Nephron progenitor cell (in vitro differentiated cells): ENCODE results near the gene SCG3.
A peak's percentile ranks its signal among the peaks of the same experiment; 100 is the strongest.
"Not testable (repeated sequence)": the region's sequence is repeated elsewhere in the genome, so short reads cannot be mapped to it uniquely, and the experiment has no call there.

Experiments used
- DNase-seq: peaks from one replicate; pipeline ENCODE4 v3.0.0; 2021
- H3K27ac Mint-ChIP-seq: 2 replicates; pipeline ENCODE4 v1.8.0; 2021; ENCODE audit warnings: mild to moderate bottlenecking, moderate library complexity, mixed read lengths
- H3K27me3 Mint-ChIP-seq: 2 replicates; pipeline ENCODE4 v1.8.0; 2021; ENCODE audit warnings: mild to moderate bottlenecking, low read depth, mixed read lengths; ENCODE audit not compliant: poor library complexity
- H3K36me3 Mint-ChIP-seq: 2 replicates; pipeline ENCODE4 v1.8.0; 2021; ENCODE audit warnings: low read depth, mixed read lengths
- H3K4me1 Mint-ChIP-seq: 2 replicates; pipeline ENCODE4 v1.8.0; 2021; ENCODE audit warnings: mixed read lengths
- H3K4me3 Mint-ChIP-seq: 2 replicates; pipeline ENCODE4 v1.8.0; 2021; ENCODE audit warnings: mild to moderate bottlenecking, moderate library complexity, mixed read lengths
- H3K9me3 Mint-ChIP-seq: 2 replicates; pipeline ENCODE4 v1.8.0; 2021; ENCODE audit warnings: mild to moderate bottlenecking, moderate library complexity, mixed read lengths
- TF ChIP-seq, protein P1 (sequence below): fragments of 200-600 bp; sonication (generic); IDR thresholded peaks from 2 replicates; pipeline ENCODE4 v1.5.0; 2021; ENCODE audit warnings: antibody characterized with exemption

SCG3 gene

DNA sequence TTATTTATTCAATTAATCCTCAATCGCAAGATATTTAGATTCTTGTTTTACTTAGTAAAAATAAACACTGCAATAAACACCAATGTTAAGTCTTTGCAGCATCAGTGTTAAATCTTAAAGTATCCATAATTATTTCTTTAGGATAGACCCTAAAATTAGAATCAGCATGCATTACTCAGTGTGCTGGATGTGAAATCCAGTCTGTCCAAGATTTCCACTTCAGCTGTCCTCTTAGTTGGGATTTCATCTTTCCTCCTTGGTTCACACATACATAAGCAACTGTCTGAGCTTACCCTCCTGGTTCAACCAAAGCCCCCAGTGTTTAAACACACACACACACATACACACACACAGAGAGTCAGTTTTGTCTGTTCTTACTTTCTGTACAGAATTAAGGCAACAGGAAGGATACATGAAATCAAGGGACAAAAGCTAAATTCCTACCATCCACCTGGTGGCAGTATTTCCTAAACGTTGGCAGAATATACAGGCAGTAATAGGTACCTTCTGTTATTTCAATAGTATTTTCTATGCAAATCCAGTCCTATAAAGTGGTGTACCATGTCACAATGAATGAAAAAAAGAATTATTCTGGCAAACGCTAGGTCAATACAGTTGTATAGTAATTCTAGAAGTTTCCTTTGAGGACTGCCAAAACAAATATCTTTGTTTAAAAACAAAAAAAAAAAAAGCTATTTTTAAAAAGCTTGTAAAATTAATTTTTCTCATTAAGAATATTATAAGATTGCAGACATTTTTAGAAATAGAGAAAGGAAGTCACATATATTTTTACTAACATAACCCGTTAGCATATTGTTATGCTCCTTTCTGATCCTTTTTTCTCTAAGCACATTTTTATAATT lies 31.4 kb upstream of the SCG3 start:
- no peaks in the 10 kb centered on the region for H3K4me1 Mint-ChIP-seq
- no peaks in the 10 kb centered on the region for H3K36me3 Mint-ChIP-seq
- no peaks in the 10 kb centered on the region for H3K9me3 Mint-ChIP-seq
- DNase-seq, result peak; percentile 18
- TF ChIP-seq, protein P1, sequence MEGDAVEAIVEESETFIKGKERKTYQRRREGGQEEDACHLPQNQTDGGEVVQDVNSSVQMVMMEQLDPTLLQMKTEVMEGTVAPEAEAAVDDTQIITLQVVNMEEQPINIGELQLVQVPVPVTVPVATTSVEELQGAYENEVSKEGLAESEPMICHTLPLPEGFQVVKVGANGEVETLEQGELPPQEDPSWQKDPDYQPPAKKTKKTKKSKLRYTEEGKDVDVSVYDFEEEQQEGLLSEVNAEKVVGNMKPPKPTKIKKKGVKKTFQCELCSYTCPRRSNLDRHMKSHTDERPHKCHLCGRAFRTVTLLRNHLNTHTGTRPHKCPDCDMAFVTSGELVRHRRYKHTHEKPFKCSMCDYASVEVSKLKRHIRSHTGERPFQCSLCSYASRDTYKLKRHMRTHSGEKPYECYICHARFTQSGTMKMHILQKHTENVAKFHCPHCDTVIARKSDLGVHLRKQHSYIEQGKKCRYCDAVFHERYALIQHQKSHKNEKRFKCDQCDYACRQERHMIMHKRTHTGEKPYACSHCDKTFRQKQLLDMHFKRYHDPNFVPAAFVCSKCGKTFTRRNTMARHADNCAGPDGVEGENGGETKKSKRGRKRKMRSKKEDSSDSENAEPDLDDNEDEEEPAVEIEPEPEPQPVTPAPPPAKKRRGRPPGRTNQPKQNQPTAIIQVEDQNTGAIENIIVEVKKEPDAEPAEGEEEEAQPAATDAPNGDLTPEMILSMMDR, result peak; percentile 76
- H3K27me3 Mint-ChIP-seq, result peaks cover 9% of the 10 kb centered on the region
- no peak overlapping the region for H3K27ac Mint-ChIP-seq
- H3K4me3 Mint-ChIP-seq, result no peak overlapping the region

DNA sequence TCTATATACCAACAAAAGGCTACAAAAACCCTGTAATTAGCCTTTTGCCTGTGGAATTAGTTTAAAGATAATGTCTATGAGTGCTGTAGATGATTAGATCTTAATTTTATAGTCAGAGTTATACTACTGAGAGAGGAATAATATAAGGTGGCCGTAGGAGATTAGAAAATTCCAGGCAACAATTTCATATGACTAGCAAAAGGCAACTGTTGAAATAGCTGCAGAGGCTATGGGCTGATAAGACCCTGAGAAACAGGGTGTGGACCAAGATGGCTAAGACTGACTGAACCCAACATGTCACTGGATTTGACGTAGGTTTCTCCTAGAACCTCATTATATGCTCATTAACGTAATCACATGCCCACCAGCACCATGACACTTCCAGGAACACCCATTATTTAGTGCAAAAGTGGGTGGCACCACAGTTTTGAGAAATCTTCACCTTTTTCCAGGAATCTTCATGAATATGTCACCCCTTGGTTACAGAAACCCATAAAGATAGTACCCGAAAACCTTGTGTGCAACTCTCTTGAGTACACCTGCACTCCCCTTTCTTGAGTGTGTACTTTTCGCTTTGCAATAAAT lies 29.1 kb upstream of the SCG3 start:
- DNase-seq, result no peak
- Mint-ChIP-seq H3K27me3 (peaks cover 11% of the 10 kb centered on the region), H3K27ac (no peak overlapping the region), H3K4me3 (no peak overlapping the region), H3K36me3 (no peaks in the 10 kb centered on the region), H3K9me3 (no peaks in the 10 kb centered on the region), H3K4me1 (no peaks in the 10 kb centered on the region)
- TF ChIP-seq, protein P1, result no peak

DNA sequence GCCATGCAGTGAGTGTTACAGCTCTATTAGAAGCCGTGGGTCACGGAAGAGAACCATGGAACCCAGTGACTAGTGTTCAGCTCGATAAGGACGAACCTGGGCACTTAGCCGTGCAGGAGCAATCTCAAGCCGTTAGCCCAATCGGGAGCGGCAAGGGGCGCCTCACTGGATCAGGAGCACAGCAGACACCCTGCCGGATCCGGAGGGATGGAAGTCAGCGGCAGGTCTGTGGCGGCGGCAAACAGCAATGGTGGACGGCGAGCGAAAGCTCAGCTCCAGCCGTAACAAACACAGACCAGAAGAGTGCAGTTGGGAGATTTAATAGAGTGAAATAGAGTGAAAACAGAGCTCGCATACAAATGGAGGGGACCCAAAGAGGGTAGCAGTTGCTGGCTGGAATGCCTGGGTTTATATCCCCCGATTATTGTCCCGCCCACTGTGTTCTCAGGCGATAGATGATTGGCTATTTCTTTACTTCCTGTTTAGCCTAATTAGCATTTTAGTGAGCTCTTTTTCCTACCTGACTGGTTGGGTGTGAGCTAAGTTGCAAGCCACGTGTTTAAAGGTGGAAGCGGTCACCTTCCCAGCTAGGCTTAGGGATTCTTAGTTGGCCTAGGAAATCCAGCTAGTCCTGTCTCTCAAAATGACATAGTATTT lies 25.8 kb upstream of the SCG3 start:
- H3K4me3 Mint-ChIP-seq, H3K9me3 Mint-ChIP-seq, DNase-seq, H3K27me3 Mint-ChIP-seq, H3K4me1 Mint-ChIP-seq, H3K27ac Mint-ChIP-seq, H3K36me3 Mint-ChIP-seq: not testable (repeated sequence)

DNA sequence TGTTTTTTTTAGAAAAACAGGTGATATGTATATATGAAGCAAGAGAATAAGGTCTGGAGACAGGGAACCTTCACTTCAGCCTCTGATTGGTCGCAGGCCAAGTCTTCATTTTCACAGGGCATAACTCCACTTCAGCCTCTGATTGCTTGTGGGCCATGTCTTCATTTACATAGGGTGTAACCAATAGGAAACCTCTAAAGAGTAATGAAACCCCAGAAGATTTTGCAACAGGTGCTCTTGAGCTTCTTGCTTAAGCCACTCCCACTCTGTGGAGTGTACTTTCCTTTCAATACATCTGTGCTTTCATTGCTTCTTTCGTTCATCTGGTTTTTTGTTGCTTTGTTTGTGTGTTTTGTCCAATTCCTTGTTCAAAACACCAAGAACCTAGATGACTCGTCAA lies 22.6 kb upstream of the SCG3 start:
- H3K27me3 Mint-ChIP-seq, result peaks cover 12% of the 10 kb centered on the region
- H3K9me3 Mint-ChIP-seq, result no peaks in the 10 kb centered on the region
- no peak overlapping the region for H3K27ac Mint-ChIP-seq
- TF ChIP-seq, protein P1, result no peak
- DNase-seq, result no peak
- H3K4me3 Mint-ChIP-seq, result no peak overlapping the region
- H3K36me3 Mint-ChIP-seq, result no peaks in the 10 kb centered on the region
- H3K4me1 Mint-ChIP-seq, result no peaks in the 10 kb centered on the region

DNA sequence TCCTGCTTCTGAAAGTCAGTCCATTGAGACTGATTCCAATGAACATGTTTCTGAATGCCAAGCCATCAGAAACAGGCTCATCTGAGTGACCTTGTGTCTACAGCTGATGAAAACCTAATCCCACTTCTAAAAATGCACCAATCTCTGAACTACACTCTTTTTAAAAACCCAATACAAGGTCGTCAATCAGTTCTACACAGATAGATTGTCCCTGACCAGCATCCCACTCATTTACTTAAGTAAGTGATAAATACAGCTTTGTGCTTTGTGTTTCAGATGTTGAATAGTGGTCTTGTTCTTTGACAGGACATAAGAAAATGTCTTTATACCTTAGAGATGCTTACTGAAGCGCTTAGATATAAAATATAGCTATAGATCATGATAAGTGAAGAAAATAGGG lies 20.2 kb upstream of the SCG3 start:
- no peak overlapping the region for H3K4me3 Mint-ChIP-seq
- H3K27ac Mint-ChIP-seq, result no peak overlapping the region
- TF ChIP-seq, protein P1, result no peak
- H3K9me3 Mint-ChIP-seq, result no peaks in the 10 kb centered on the region
- H3K36me3 Mint-ChIP-seq, result no peaks in the 10 kb centered on the region
- no peaks in the 10 kb centered on the region for H3K4me1 Mint-ChIP-seq
- peaks cover 15% of the 10 kb centered on the region for H3K27me3 Mint-ChIP-seq
- no peak for DNase-seq

DNA sequence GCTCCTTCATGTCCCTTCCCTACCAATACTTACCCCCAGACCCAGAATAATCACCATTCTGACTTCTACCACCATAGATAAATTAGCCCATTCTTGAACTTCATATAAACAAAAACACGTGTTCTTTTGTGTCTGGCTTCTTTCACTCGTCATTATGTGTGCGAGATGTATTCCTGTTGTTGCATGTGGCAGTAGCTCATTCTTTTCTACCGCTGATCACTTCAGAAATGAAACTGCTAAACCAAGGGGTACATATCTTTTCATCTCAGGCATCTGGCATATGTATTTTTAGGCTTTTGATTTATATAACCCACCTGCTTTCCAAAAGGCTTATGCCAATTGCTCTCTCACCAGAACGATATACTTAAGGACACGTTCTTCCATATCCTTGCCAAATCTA lies 13.8 kb upstream of the SCG3 start:
- Mint-ChIP-seq H3K4me3 (no peak overlapping the region), H3K27me3 (peaks cover 10% of the 10 kb centered on the region), H3K27ac (no peak overlapping the region), H3K36me3 (no peaks in the 10 kb centered on the region), H3K9me3 (no peaks in the 10 kb centered on the region), H3K4me1 (peaks cover 16% of the 10 kb centered on the region)
- no peak for DNase-seq
- TF ChIP-seq, protein P1, result no peak
